ACC112 (cell line): Measurements from ENCODE around the gene TAMM41.
"Not testable (repeated sequence)": the region's sequence is repeated elsewhere in the genome, so short reads cannot be mapped to it uniquely, and the experiment has no call there.

Source experiments
- H2AFZ ChIP-seq: fragments of 200-600 bp; sonication (generic); one replicate; pipeline ENCODE4 v1.6.0; 2017; ENCODE audit warnings: antibody characterized with exemption, low read length; ENCODE audit not compliant: unreplicated experiment
- H3K27ac ChIP-seq: fragments of 200-600 bp; sonication (generic); 2 replicates; pipeline ENCODE4 v1.5.1; 2014; ENCODE audit warnings: low read depth, mild to moderate bottlenecking, antibody characterized with exemption, low read length, moderate library complexity
- H3K27me3 ChIP-seq: fragments of 200-600 bp; sonication (generic); 2 replicates; pipeline ENCODE4 v1.6.1; 2014; ENCODE audit warnings: mild to moderate bottlenecking, antibody characterized with exemption, low read length, moderate library complexity, mixed read lengths; ENCODE audit not compliant: insufficient read depth
- H3K36me3 ChIP-seq: fragments of 200-600 bp; sonication (generic); 2 replicates; pipeline ENCODE4 v1.6.1; 2016; ENCODE audit warnings: mild to moderate bottlenecking, antibody characterized with exemption, low read length, moderate library complexity, mixed read lengths; ENCODE audit not compliant: insufficient read depth
- H3K4me1 ChIP-seq: fragments of 200-600 bp; sonication (generic); one replicate; pipeline ENCODE4 v1.6.1; 2016; ENCODE audit warnings: low read length, mixed read lengths; ENCODE audit not compliant: insufficient read depth, unreplicated experiment, control insufficient read depth
- H3K4me3 ChIP-seq: fragments of 200-600 bp; sonication (generic); 2 replicates; pipeline ENCODE4 v1.5.1; 2014; ENCODE audit warnings: mild to moderate bottlenecking, low read depth, low read length
- H3K79me2 ChIP-seq: fragments of 200-600 bp; sonication (generic); one replicate; pipeline ENCODE4 v1.6.0; 2016; ENCODE audit warnings: low read length; ENCODE audit not compliant: control insufficient read depth, unreplicated experiment, insufficient read depth

Gene TAMM41, protein sequence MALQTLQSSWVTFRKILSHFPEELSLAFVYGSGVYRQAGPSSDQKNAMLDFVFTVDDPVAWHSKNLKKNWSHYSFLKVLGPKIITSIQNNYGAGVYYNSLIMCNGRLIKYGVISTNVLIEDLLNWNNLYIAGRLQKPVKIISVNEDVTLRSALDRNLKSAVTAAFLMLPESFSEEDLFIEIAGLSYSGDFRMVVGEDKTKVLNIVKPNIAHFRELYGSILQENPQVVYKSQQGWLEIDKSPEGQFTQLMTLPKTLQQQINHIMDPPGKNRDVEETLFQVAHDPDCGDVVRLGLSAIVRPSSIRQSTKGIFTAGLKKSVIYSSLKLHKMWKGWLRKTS

DNA sequence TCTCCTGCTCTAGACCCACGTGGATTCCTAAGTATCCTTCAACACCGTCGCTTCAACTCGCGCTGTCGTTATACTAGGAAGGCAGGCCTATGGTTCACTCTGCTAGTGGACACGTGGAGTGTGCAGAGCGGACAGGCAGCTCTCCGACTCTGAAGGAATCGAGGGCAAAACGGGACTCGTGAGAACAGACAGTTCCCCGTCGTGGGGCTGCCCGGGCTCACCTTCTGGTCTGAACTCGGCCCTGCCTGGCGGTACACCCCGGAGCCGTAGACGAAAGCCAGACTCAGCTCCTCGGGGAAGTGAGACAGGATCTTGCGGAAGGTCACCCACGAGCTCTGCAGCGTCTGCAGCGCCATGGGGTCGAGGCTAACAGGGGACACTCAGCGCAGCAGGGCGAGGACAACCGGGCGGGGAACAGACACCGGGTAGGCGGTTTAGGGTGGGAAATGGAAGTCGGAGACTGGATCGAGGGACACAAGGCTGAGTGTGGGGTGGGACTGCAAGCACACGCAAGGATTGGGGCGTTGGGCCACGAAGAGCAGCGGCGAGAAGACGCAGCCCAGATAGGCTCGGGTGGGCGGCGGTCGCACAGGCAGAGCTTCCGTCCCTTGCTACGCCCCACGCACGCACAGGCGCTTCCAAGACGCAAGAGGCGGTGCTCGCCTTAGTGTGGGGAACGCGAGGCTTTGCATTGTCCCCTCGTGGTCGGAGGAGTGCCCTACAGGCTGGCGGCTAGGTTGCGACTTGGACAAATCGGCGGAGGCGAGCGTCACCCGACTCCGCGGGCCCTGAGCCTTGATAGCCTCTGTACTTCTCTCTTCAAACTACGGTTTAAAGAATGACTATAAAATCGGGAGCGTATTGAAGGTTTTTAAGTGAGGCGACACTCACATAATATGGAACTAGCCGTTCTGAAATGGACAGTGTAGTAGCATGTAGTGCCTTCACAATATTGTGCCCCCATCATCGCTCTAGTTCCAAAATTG, at the start of gene TAMM41:
TAMM41 (minus strand) TSS at position 605 of the 986 bp plus-strand sequence; CDS start at position 356, 249 bp downstream.
- peaks cover 21% of the 10 kb centered on the region for H3K79me2 ChIP-seq
- H2AFZ ChIP-seq: peak within 1 kb of the TSS; percentile 76
- peaks cover 11% of the 10 kb centered on the region for H3K4me1 ChIP-seq
- peaks cover 6% of the 10 kb centered on the region for H3K27me3 ChIP-seq
- H3K36me3 ChIP-seq: peaks cover 11% of the 10 kb centered on the region
- peak within 1 kb of the TSS; percentile 2; the same call in 1 of the 2 replicates for H3K27ac ChIP-seq
- H3K4me3 ChIP-seq: peak within 1 kb of the TSS; percentile 91

DNA sequence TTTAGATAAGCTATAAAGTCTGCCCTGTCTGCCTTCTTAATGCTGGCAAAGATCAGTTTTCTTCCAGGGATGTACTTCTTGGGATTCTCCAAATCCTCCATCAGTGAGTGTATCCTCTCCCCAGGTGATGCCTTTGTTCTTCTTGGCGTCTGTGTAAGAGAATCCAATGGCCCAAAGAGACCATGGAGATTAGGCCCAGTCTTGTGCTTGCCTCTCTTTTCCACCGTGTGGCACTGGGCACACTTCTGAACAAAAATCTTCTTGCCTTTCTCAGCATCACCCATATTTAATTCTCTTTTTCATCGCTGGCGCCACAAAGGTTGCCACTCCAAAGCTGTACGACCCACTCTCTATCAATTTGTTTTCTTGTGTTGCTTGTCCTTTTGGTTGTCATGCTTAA, 32.2 kb upstream of the TAMM41 start:
- no peak overlapping the region for H2AFZ ChIP-seq

DNA sequence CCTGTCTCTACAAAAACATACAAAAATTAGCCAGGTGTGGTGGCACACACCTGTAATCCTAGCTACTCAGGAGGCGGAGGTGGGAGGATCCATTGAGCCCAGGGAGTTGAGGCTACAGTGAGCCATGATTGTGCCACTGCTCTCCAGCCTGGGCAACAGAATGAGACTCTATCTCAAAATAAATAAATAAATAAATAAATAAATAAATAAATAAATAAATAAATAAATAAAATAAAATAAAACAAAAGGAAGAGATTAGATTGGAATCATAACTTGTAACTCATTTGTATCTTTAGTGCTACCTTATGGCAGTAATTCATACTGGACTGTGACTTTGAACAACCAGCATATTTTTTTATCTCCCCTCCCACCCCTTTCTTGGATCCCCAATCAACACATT, 28.0 kb upstream of the TAMM41 start:
- H3K4me1 ChIP-seq: not testable (repeated sequence)

More for the DNA sequence above, 32.2 kb upstream of the TAMM41 start:
- Histone ChIP-seq H3K4me1 (no peaks in the 10 kb centered on the region), H3K36me3 (no peaks in the 10 kb centered on the region), H3K4me3 (no peak overlapping the region), H3K79me2 (no peaks in the 10 kb centered on the region), H3K27me3 (peaks cover 20% of the 10 kb centered on the region; the same call in 1 of the 2 replicates), H3K27ac (no peak overlapping the region)

DNA sequence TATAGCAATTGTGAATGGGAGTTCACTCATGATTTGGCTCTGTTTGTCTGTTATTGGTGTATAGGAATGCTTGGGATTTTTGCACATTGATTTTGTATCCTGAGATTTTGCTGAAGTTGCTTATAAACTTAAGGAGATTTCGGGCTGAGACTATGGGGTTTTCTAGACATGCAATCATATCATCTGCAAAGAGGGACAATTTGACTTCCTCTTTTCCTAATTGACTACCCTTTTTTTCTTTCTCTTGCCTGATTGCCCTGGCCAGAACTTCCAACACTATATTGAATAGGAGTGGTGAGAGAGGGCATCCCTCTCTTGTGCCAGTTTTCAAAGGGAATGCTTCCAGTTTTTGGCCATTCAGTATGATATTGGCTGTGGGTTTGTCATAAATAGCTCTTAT, 17.1 kb upstream of the TAMM41 start:
- not testable (repeated sequence) for H3K27me3 ChIP-seq, H3K27ac ChIP-seq, H2AFZ ChIP-seq, H3K4me3 ChIP-seq, H3K4me1 ChIP-seq, H3K36me3 ChIP-seq, H3K79me2 ChIP-seq

More for the DNA sequence above, 28.0 kb upstream of the TAMM41 start:
- not testable (repeated sequence) for H2AFZ ChIP-seq, H3K36me3 ChIP-seq, H3K4me3 ChIP-seq, H3K27ac ChIP-seq, H3K79me2 ChIP-seq
- H3K27me3 ChIP-seq: peaks cover 35% of the 10 kb centered on the region

DNA sequence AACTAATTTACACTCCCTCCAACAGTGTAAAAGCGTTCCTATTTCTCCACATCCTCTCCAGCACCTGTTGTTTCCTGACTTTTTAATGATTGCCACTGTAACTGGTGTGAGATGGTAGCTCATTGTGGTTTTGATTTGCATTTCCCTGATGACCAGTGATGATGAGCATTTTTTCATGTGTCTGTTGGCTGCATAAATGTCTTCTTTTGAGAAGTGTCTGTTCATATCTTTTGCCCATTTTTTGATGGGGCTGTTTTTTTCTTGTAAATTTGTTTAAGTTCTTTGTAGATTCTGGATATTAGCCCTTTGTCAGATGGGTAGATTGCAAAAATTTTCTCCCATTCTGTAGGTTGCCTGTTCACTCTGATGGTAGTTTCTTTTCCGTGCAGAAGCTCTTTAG, 15.9 kb upstream of the TAMM41 start:
- not testable (repeated sequence) for H3K4me3 ChIP-seq, H3K4me1 ChIP-seq, H3K27ac ChIP-seq, H2AFZ ChIP-seq, H3K79me2 ChIP-seq, H3K36me3 ChIP-seq
- peaks cover 13% of the 10 kb centered on the region for H3K27me3 ChIP-seq

DNA sequence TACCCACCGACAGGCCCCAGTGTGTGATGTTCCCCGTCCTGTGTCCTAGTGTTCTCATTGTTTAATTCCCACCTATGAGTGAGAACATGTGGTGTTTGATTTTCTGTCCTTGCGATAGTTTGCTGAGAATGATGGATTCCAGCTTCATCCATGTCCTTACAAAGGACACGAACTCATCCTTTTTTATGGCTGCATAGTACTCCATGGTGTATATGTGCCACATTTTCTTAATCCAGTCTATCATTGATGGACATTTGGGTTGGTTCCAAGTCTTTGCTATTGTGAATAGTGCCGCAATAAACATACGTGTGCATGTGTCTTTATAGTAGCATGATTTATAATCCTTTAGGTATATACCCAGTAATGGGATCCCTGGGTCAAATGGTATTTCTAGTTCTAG, 15.5 kb upstream of the TAMM41 start:
- not testable (repeated sequence) for H3K4me3 ChIP-seq, H2AFZ ChIP-seq, H3K27ac ChIP-seq, H3K79me2 ChIP-seq, H3K4me1 ChIP-seq, H3K36me3 ChIP-seq
- peaks cover 16% of the 10 kb centered on the region for H3K27me3 ChIP-seq

DNA sequence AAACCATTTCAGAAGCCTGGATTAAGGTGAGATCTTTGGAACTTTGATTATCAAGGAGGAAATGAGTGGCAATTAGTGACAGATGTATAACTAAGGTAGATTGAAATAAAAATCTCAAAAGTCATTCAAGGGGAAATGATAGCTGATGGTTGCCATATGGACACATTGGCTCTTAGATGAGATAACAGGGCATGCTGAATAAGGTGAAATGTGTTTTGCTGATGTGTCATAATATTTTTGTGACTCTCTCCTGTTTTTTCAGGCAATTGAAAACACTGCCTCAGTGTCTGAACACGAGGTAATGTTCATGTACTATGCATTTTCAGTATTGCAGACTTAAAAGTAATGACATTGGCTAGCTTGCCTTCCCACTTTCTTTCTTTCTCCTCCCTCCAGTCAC, 13.5 kb upstream of the TAMM41 start:
- not testable (repeated sequence) for H3K36me3 ChIP-seq

DNA sequence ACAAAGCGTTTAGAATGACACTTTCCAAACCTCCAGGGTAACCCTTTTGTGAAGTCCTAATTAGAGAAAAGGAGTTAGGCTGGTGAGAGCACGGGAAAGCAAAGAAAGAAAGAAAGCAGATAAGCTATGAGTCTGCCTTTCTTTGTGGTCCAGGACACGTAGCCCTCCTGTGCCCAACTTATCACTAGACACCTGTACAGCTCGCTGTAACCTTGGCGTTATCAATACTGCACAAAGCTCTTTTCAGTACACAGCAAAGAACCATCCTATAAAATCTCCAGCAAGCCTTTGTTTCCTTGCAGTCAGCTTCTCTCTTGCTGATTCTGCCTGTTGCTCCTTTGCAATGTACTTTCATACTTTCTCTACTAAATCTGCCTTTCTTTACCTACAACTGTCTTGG, 6.8 kb upstream of the TAMM41 start:
- no peak overlapping the region for H3K4me3 ChIP-seq
- no peaks in the 10 kb centered on the region for H3K36me3 ChIP-seq
- no peak overlapping the region for H3K27ac ChIP-seq
- H3K79me2 ChIP-seq: no peaks in the 10 kb centered on the region
- H2AFZ ChIP-seq: no peak overlapping the region
- H3K4me1 ChIP-seq: no peaks in the 10 kb centered on the region
- H3K27me3 ChIP-seq: peaks cover 46% of the 10 kb centered on the region

More for the DNA sequence above, 13.5 kb upstream of the TAMM41 start:
- peaks cover 23% of the 10 kb centered on the region for H3K27me3 ChIP-seq
- H3K79me2 ChIP-seq, H3K4me3 ChIP-seq, H2AFZ ChIP-seq, H3K27ac ChIP-seq, H3K4me1 ChIP-seq: not testable (repeated sequence)

DNA sequence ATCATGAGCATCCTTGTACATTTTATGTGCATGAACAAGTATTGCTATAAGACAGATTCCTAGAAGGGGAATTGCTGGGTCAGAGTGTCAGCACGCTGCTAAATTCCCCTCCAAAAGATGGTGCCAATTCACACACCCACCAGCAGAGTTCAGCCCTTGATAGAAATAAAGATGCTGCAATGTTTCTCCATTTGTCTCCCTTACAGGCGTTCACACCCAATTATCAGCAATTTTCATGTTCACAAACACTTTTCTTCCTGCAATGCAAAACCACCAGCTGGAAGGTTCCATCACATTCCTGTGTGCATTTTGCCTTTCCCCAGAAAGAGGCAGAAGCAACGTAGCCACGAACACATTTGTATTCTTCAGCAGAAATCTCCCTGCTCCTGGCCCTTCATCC, 3.3 kb upstream of the TAMM41 start:
- no peak overlapping the region for H3K4me3 ChIP-seq
- H3K36me3 ChIP-seq: no peaks in the 10 kb centered on the region
- H3K79me2 ChIP-seq: peaks cover 16% of the 10 kb centered on the region
- peaks cover 7% of the 10 kb centered on the region for H3K4me1 ChIP-seq
- H2AFZ ChIP-seq: no peak overlapping the region
- H3K27ac ChIP-seq: no peak overlapping the region
- H3K27me3 ChIP-seq: peaks cover 32% of the 10 kb centered on the region

DNA sequence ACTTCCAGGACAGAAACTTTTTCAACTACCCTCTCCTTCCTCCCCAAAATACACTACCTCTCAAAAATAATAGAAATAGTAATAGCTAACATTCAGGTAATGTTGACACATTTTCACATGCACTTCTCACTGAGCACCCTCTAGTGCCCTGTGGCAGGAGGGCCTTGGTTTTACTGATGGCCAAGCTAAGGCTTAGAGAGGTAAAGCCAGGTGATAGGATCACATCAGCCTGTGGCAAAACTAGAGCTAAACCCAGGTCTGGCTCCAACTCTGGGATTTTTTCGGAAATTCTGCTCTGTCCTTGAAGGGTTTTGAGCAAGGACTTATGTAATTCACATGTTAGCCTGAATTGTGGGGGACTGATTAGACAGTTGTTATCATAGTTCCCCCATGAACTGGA, 922 bp upstream of the TAMM41 start:
- H3K36me3 ChIP-seq: peaks cover 10% of the 10 kb centered on the region
- peaks cover 21% of the 10 kb centered on the region for H3K79me2 ChIP-seq
- peak overlapping the region; percentile 76 for H2AFZ ChIP-seq
- H3K27me3 ChIP-seq: peaks cover 15% of the 10 kb centered on the region
- peaks cover 11% of the 10 kb centered on the region for H3K4me1 ChIP-seq
- no peak overlapping the region for H3K27ac ChIP-seq
- H3K4me3 ChIP-seq: no peak overlapping the region
